Common myeloid progenitor, CD34-positive (primary cell): ENCODE measurements around the gene CCNI2.

Experiments
- CTCF ChIA-PET: fragments of 350-600 bp; sonication (Branson Sonifier 250); formaldehyde crosslinking; loops from one replicate; lab custom pipeline; 2021; ENCODE audit warnings: antibody characterized with exemption; lab: Charles Lee
- POLR2A ChIA-PET: fragments of 350-600 bp; sonication (Branson Sonifier 250); formaldehyde crosslinking; loops from one replicate; lab custom pipeline; 2021; ENCODE audit warnings: antibody characterized with exemption; lab: Charles Lee
- DNase-seq, 3 donors: peaks; one replicate each; pipeline versions ENCODE4 v3.0.0 to v3.0.0-alpha.2; 2013
- H3K27ac ChIP-seq, 2 experiments: 1 replicate in 1 of 2; 2 replicates in 1 of 2; pipeline ENCODE4 v1.7.0; 2013; ENCODE audit warnings: inconsistent platforms in 2 of 2, low read length in 2 of 2, mild to moderate bottlenecking in 2 of 2, low read depth in 1 of 2, moderate library complexity in 1 of 2; ENCODE audit not compliant: severe bottlenecking in 2 of 2, insufficient read depth in 1 of 2, poor library complexity in 1 of 2
- H3K27me3 ChIP-seq, 5 experiments: replicated peaks in 2 of 5; 1 replicate in 3 of 5; 2 replicates in 2 of 5; pipeline versions ENCODE4 v1.6.1 to v1.7.0; 2013; ENCODE audit warnings: low read length in 4 of 5, mild to moderate bottlenecking in 2 of 5, moderate library complexity in 2 of 5, inconsistent platforms in 1 of 5; ENCODE audit not compliant: insufficient read depth in 5 of 5, control insufficient read depth in 4 of 5
- H3K36me3 ChIP-seq, 4 experiments: 1 replicate in 2 of 4; 2 replicates in 2 of 4; pipeline versions ENCODE4 v1.6.1 to v1.7.0; 2013; ENCODE audit warnings: low read length in 3 of 4, control low read depth in 1 of 4, mild to moderate bottlenecking in 1 of 4; ENCODE audit not compliant: control insufficient read depth in 4 of 4, insufficient read depth in 4 of 4
- H3K4me1 ChIP-seq, 4 experiments: 1 replicate in 3 of 4; 2 replicates in 1 of 4; pipeline versions ENCODE4 v1.6.1 to v1.7.1; 2013; ENCODE audit warnings: low read length in 3 of 4, mild to moderate bottlenecking in 3 of 4, control low read depth in 1 of 4, inconsistent platforms in 1 of 4, moderate library complexity in 1 of 4; ENCODE audit not compliant: control insufficient read depth in 4 of 4, insufficient read depth in 4 of 4; ENCODE audit errors: control extremely low read depth in 1 of 4
- H3K4me3 ChIP-seq, 7 experiments: 1 replicate in 4 of 7; 2 replicates in 3 of 7; pipeline versions ENCODE4 v1.5.1 to v1.7.0; 2013; ENCODE audit warnings: mild to moderate bottlenecking in 7 of 7, low read length in 6 of 7, moderate library complexity in 6 of 7, inconsistent platforms in 2 of 7, low read depth in 2 of 7, control low read depth in 1 of 7; ENCODE audit not compliant: insufficient read depth in 4 of 7, control insufficient read depth in 1 of 7; ENCODE audit errors: extremely low read depth in 1 of 7
- H3K9me3 ChIP-seq, 5 experiments: 1 replicate in 4 of 5; 2 replicates in 1 of 5; pipeline versions ENCODE4 v1.6.1 to v1.7.1; 2013; ENCODE audit warnings: low read length in 4 of 5, mild to moderate bottlenecking in 2 of 5, inconsistent platforms in 1 of 5, low read depth in 1 of 5, moderate library complexity in 1 of 5; ENCODE audit not compliant: control insufficient read depth in 4 of 5, insufficient read depth in 2 of 5; ENCODE audit errors: control extremely low read depth in 1 of 5
- WGBS: methylation state at CpG from one replicate; pipeline ENCODE4 v1.1.5; 2013; ENCODE audit not compliant: insufficient coverage; 5-methylcytosine and 5-hydroxymethylcytosine counted together

The CCNI2 gene

GRCh38 chr5:132749506-132749905 is 2.3 kb downstream of the CCNI2 start:
- H3K4me3 ChIP-seq: no peak overlapping the region
- H3K4me1 ChIP-seq: peaks cover 0 to 12% (median 10%) of the 10 kb centered on the region in 4 experiments
- no peaks in the 10 kb centered on the region for H3K9me3 ChIP-seq
- ChIA-PET CTCF (interaction anchor here (1.5 to 4.6 kb wide), 2 partner anchors 10 to 71 kb away, joined by 3 to 16 read pairs; no protein-coding TSS in a partner anchor), POLR2A (no interaction called here)
- H3K27ac ChIP-seq: no peak overlapping the region
- 100% methylated on average over 2 of the region's 2 CpGs for WGBS
- peaks cover 4 to 42% (median 30%) of the 10 kb centered on the region in 5 experiments for H3K27me3 ChIP-seq
- no peak for DNase-seq
- H3K36me3 ChIP-seq: no peaks in the 10 kb centered on the region

DNA sequence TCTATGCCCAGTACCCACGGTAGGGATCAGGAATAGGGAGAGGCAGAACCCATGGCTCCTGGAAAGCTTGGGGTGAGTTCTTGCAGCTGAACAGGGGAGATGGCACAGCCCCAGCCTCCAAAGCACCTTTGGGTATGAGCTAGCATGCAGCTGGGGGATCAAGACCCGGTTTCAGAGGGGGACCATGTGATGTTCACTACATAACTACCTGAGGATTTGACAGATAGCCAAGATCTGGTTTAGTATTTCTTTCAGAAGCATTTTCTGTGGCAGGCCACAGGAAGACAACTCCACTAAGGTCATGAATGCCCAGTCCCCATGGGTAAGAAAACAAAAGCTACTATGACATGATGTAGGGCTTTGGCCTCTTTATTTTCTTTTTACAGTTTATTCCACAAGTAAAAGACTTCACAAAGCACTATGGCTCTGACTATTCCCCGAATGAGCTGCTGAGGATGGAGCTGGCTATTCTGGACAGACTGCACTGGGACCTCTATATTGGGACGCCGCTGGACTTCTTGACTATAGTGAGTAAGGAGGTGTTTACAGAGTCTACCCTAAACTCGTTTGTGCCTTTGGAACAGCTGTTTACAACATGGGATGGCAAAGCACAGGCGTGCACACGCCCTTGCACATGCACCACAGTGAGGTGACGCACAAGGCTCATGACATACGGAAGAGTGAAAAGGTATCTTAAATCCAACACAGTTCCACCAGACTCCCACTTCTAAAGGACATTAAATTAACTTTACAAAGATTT is 3.4 kb downstream of the CCNI2 start:
- CTCF ChIA-PET: interaction anchor here (1.0 to 4.6 kb wide), 5 partner anchors 9 to 70 kb away, joined by 3 to 16 read pairs (median 4); partner anchors contain the start of gene KIF3A
- POLR2A ChIA-PET: interaction anchor here (0.8 kb wide), 1 partner anchor 11 kb away, joined by 3 read pairs; no protein-coding TSS in a partner anchor
- WGBS: 87% methylated on average over 2 of the region's 10 CpGs
- Histone ChIP-seq H3K4me3 (no peak overlapping the region), H3K27ac (no peak overlapping the region), H3K9me3 (no peaks in the 10 kb centered on the region), H3K4me1 (peaks cover 0 to 12% (median 10%) of the 10 kb centered on the region in 4 experiments), H3K27me3 (peaks cover 4 to 32% (median 30%) of the 10 kb centered on the region in 5 experiments), H3K36me3 (no peaks in the 10 kb centered on the region)
- no peak for DNase-seq

GRCh38 chr5:132751444-132751843 is 4.2 kb downstream of the CCNI2 start:
- CTCF ChIA-PET: interaction anchor here (1.0 to 4.6 kb wide), 6 partner anchors 14 to 365 kb away, joined by 3 to 16 read pairs (median 4); partner anchors contain the start of gene KIF3A
- POLR2A ChIA-PET: no interaction called here
- Histone ChIP-seq H3K27ac (no peak overlapping the region), H3K9me3 (no peaks in the 10 kb centered on the region), H3K4me1 (peaks cover 0 to 12% (median 10%) of the 10 kb centered on the region in 4 experiments), H3K27me3 (peaks cover 0 to 29% (median 24%) of the 10 kb centered on the region in 5 experiments), H3K36me3 (no peaks in the 10 kb centered on the region), H3K4me3 (no peak overlapping the region)
- WGBS: 93% methylated on average over 5 of the region's 7 CpGs
- DNase-seq: peak in 2 of 3 donors; percentile 36 to 42

- no peak overlapping the region for H3K27ac ChIP-seq
- peaks cover 0 to 26% (median 18%) of the 10 kb centered on the region in 5 experiments for H3K27me3 ChIP-seq
- POLR2A ChIA-PET: no interaction called here
- DNase-seq: no peak
- H3K4me1 ChIP-seq: peaks cover 0 to 7% (median 5%) of the 10 kb centered on the region in 4 experiments
- 97% methylated on average over 4 of the region's 5 CpGs for whole genome bisulfite sequencing
- no peaks in the 10 kb centered on the region for H3K36me3 ChIP-seq
- CTCF ChIA-PET: interaction anchor here (1.0 to 4.6 kb wide), 7 partner anchors 14 to 365 kb away, joined by 3 to 16 read pairs (median 4); no protein-coding TSS in a partner anchor
- H3K9me3 ChIP-seq: no peaks in the 10 kb centered on the region
- no peak overlapping the region for H3K4me3 ChIP-seq
These were observed 4.8 kb downstream of the CCNI2 start for GRCh38 chr5:132751971-132752580.

DNA sequence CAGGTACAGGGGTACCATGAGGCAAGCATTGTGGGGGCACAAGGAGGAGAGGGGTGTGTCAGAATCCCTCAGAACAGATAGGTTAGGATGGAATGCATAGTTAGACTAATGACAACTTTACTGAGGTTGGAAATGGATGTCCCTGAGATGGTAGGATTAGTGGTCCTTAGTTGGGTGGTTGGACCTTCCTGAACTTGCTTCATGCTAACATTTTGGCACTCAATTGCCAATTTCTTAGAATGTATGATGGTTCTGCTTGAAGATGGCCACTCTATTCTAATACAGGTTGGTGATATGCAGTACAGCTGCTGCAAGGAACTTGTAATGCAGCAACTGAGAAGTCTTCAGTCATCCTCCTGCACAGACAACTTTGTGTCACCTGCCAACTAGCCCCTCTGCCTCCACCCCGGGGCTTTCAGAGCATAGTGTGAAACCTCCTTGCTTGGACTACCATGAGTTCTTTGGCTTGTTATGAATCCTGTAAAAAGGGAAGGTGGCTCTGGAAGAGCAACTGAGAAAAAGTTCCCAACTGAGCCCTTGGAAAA is 5.4 kb downstream of the CCNI2 start:
- DNase-seq: no peak
- H3K36me3 ChIP-seq: no peaks in the 10 kb centered on the region
- no peak overlapping the region for H3K4me3 ChIP-seq
- H3K27ac ChIP-seq: no peak overlapping the region
- H3K9me3 ChIP-seq: no peaks in the 10 kb centered on the region
- POLR2A ChIA-PET: no interaction called here
- H3K4me1 ChIP-seq: peaks cover 0 to 1% (median under 1%) of the 10 kb centered on the region in 4 experiments
- 100% methylated on average over 1 of the region's 1 CpG for WGBS
- H3K27me3 ChIP-seq: peaks cover 0 to 26% (median 12%) of the 10 kb centered on the region in 5 experiments
- CTCF ChIA-PET: interaction anchor here (1.0 to 5.9 kb wide), 11 partner anchors 10 to 68 kb away, joined by 3 to 74 read pairs (median 6); no protein-coding TSS in a partner anchor

- ChIA-PET POLR2A (no interaction called here), CTCF (interaction anchor here (0.8 to 5.9 kb wide), 11 partner anchors 9 to 130 kb away, joined by 3 to 74 read pairs (median 7); no protein-coding TSS in a partner anchor)
- 100% methylated on average over 2 of the region's 2 CpGs for WGBS
- DNase-seq: no peak
- Histone ChIP-seq H3K9me3 (no peaks in the 10 kb centered on the region), H3K4me3 (no peak overlapping the region), H3K4me1 (no peaks in the 10 kb centered on the region), H3K27ac (no peak overlapping the region), H3K36me3 (no peaks in the 10 kb centered on the region), H3K27me3 (peaks cover 0 to 23% (median 5%) of the 10 kb centered on the region in 5 experiments)
These were observed 6.1 kb downstream of the CCNI2 start for GRCh38 chr5:132753135-132753987.
